GM23338 (cell line): ENCODE measurements around the gene ARG2. TPM values are rescaled to one million over a fixed set of nuclear protein-coding genes. Genes with fewer than 3 reads are reported as not detected.

ENCODE experiments used
- ATAC-seq: fragments of 200-7000 bp; cut with Tn5 transposase; 3 replicates; pipeline ENCODE4 v1.9.1; 2020
- DNase-seq: peaks from one replicate; pipeline ENCODE4 v3.0.0-alpha.2; 2015; ENCODE audit warnings: low spot score
- H2AFZ ChIP-seq: fragments of 200-600 bp; sonication (generic); 2 replicates; pipeline ENCODE4 v1.8.0; 2016; ENCODE audit warnings: antibody characterized with exemption, mild to moderate bottlenecking, moderate library complexity
- H3F3A ChIP-seq: fragments of 200-600 bp; sonication (generic); replicated peaks from 2 replicates; pipeline ENCODE4 v1.8.0; 2017; ENCODE audit warnings: antibody characterized with exemption, mixed run types, low read depth
- H3K27ac ChIP-seq: fragments of 200-600 bp; sonication (generic); 2 replicates; pipeline ENCODE4 v1.6.1; 2016; ENCODE audit warnings: low read depth
- H3K27me3 ChIP-seq: fragments of 200-600 bp; sonication (generic); 2 replicates; pipeline ENCODE4 v1.8.0; 2016; ENCODE audit warnings: mild to moderate bottlenecking, mixed run types, moderate library complexity; ENCODE audit not compliant: insufficient read depth
- H3K36me3 ChIP-seq: fragments of 200-600 bp; sonication (generic); 2 replicates; pipeline ENCODE4 v1.8.0; 2016; ENCODE audit warnings: mild to moderate bottlenecking; ENCODE audit not compliant: insufficient read depth
- H3K4me1 ChIP-seq: fragments of 200-600 bp; sonication (generic); 2 replicates; pipeline ENCODE4 v1.8.0; 2016; ENCODE audit warnings: mild to moderate bottlenecking, moderate library complexity; ENCODE audit not compliant: insufficient read depth
- H3K4me2 ChIP-seq: fragments of 200-600 bp; sonication (generic); 2 replicates; pipeline ENCODE4 v1.7.1; 2017; ENCODE audit warnings: mixed run types
- H3K4me3 ChIP-seq: fragments of 200-600 bp; sonication (generic); 2 replicates; pipeline ENCODE4 v1.6.1; 2016; ENCODE audit warnings: mixed run types
- H3K79me2 ChIP-seq: fragments of 200-600 bp; sonication (generic); replicated peaks from 2 replicates; pipeline ENCODE4 v1.8.0; 2017; ENCODE audit warnings: mild to moderate bottlenecking; ENCODE audit not compliant: insufficient read depth
- H3K9me2 ChIP-seq: fragments of 200-600 bp; sonication (generic); 2 replicates; pipeline ENCODE4 v1.8.0; 2017; ENCODE audit not compliant: insufficient read depth
- H4K20me1 ChIP-seq: fragments of 200-600 bp; sonication (generic); replicated peaks from 2 replicates; pipeline ENCODE4 v1.8.0; 2017; ENCODE audit warnings: mild to moderate bottlenecking; ENCODE audit not compliant: insufficient read depth
- H3K27ac Mint-ChIP-seq: 2 replicates; pipeline ENCODE4 v1.8.0; 2020; ENCODE audit warnings: inconsistent platforms, mild to moderate bottlenecking, moderate library complexity, mixed read lengths
- H3K27me3 Mint-ChIP-seq: 3 replicates; pipeline ENCODE4 v1.8.0; 2022; ENCODE audit warnings: low read depth, mild to moderate bottlenecking, moderate library complexity, mixed read lengths, inconsistent platforms; ENCODE audit not compliant: insufficient read depth, poor library complexity
- H3K36me3 Mint-ChIP-seq: 3 replicates; pipeline ENCODE4 v1.8.0; 2021; ENCODE audit warnings: low read depth, mild to moderate bottlenecking, inconsistent platforms, moderate library complexity, mixed read lengths
- H3K4me1 Mint-ChIP-seq: 3 replicates; pipeline ENCODE4 v1.8.0; 2020; ENCODE audit warnings: mild to moderate bottlenecking, inconsistent platforms, mixed read lengths
- H3K4me3 Mint-ChIP-seq: 3 replicates; pipeline ENCODE4 v1.8.0; 2021; ENCODE audit warnings: moderate library complexity, mild to moderate bottlenecking, inconsistent platforms, mixed read lengths
- H3K9me3 Mint-ChIP-seq: 3 replicates; pipeline ENCODE4 v1.8.0; 2020; ENCODE audit warnings: moderate library complexity, mild to moderate bottlenecking, inconsistent platforms, mixed read lengths
- CREB1 ChIP-seq: fragments of 250-450 bp; sonication (Bioruptor Pico); IDR thresholded peaks from 2 replicates; pipeline ENCODE4 v1.5.0; 2020; ENCODE audit warnings: low read depth, mild to moderate bottlenecking, moderate library complexity
- ETS1 ChIP-seq: IDR thresholded peaks from 2 replicates; pipeline ENCODE4 v1.6.1; 2016; ENCODE audit warnings: antibody characterized with exemption
- EZH2phosphoT487 ChIP-seq: fragments of 200-600 bp; sonication (generic); IDR thresholded peaks from one replicate; pipeline ENCODE4 v1.8.1; 2018; ENCODE audit warnings: antibody characterized with exemption; ENCODE audit not compliant: unreplicated experiment
- NANOG ChIP-seq: IDR thresholded peaks from 2 replicates; pipeline ENCODE4 v1.6.1; 2016; ENCODE audit warnings: antibody characterized with exemption, borderline replicate concordance
- STAT1 ChIP-seq: IDR thresholded peaks from one replicate; pipeline ENCODE4 v1.6.1; 2016; ENCODE audit warnings: antibody characterized with exemption; ENCODE audit not compliant: unreplicated experiment
- ZNF114 ChIP-seq: fragments of 250-450 bp; sonication (Bioruptor Pico); IDR thresholded peaks from 2 replicates; pipeline ENCODE4 v1.5.0; 2020; ENCODE audit warnings: mild to moderate bottlenecking, moderate library complexity
- ZNF331 ChIP-seq: fragments of 250-450 bp; sonication (Bioruptor Pico); IDR thresholded peaks from 2 replicates; pipeline ENCODE4 v1.5.0; 2020; ENCODE audit warnings: low read depth, mild to moderate bottlenecking, moderate library complexity
- polyA plus RNA-seq: library from polyadenylated mRNA; unstranded; fragments of >200 nt; fragmentation: Nextera tagmentation; extraction: Ambion mirVana; gene quantifications from 2 replicates; pipeline ENCODE4 v1.2.1, GENCODE V29; 2016
- total RNA-seq: library from RNA; depleted of rRNA; stranded (reverse); fragments of >200 nt; shearing (Covaris generic); gene quantifications from 2 replicates; pipeline ENCODE4 v1.2.3, GENCODE V29; 2014
- TF ChIP-seq, protein P1 (sequence below): IDR thresholded peaks from one replicate; pipeline ENCODE4 v1.6.1; 2018; ENCODE audit warnings: antibody characterized with exemption; ENCODE audit not compliant: unreplicated experiment
- TF ChIP-seq, protein P2 (sequence below), 2 experiments: fragments of 200-600 bp in 1 of 2; sonication (generic) in 1 of 2; conservative IDR thresholded peaks; 2 replicates each; pipeline versions ENCODE4 v1.5.1 to v1.6.1; 2016 to 2017; ENCODE audit warnings: antibody characterized with exemption in 2 of 2, low read depth in 2 of 2, mild to moderate bottlenecking in 2 of 2, moderate library complexity in 1 of 2
- TF ChIP-seq, protein P3 (sequence below): fragments of 250-450 bp; sonication (Bioruptor Pico); IDR thresholded peaks from 2 replicates; pipeline ENCODE4 v1.5.0; 2020; ENCODE audit warnings: mild to moderate bottlenecking, moderate library complexity

The ARG2 gene
- total and polyA plus RNA-seq, 2 experiments from 2014 or later, result 42.7 to 69.4 TPM

DNA sequence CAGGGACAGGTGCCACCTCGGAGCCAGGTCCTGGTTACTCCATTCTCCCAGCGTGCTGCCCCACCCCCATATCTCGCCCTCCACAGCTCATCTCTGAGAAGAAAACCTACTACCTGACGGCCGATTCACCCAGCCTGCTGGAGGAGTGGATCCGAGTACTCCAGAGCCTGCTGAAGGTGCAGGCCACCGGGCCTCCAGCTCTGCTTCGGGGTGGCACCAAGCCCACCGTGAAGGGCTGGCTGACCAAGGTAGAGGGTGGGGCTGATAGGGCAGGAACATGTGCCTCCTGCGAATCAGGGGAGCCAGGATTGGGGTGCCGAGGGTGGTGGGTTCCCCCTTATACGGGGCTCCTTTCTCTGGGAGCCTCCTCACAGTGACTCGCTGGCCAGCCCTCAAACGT is 45.6 kb upstream of the ARG2 start:
- no peak overlapping the region for H3K4me3 Mint-ChIP-seq
- H3K27me3 ChIP-seq, result no peaks in the 10 kb centered on the region
- no peaks in the 10 kb centered on the region for H3K36me3 ChIP-seq
- no peak overlapping the region for H3K4me2 ChIP-seq
- no peaks in the 10 kb centered on the region for H3K9me3 Mint-ChIP-seq
- H3K4me1 ChIP-seq, result no peaks in the 10 kb centered on the region
- H3K27ac ChIP-seq, result no peak overlapping the region
- H3K27me3 Mint-ChIP-seq, result peaks cover 3% of the 10 kb centered on the region
- no peaks in the 10 kb centered on the region for H3F3A ChIP-seq
- TF ChIP-seq EZH2phosphoT487 (no peak), ZNF331 (no peak), ZNF114 (no peak), NANOG (no peak), CREB1 (no peak), ETS1 (no peak), STAT1 (no peak)
- TF ChIP-seq, protein P1, sequence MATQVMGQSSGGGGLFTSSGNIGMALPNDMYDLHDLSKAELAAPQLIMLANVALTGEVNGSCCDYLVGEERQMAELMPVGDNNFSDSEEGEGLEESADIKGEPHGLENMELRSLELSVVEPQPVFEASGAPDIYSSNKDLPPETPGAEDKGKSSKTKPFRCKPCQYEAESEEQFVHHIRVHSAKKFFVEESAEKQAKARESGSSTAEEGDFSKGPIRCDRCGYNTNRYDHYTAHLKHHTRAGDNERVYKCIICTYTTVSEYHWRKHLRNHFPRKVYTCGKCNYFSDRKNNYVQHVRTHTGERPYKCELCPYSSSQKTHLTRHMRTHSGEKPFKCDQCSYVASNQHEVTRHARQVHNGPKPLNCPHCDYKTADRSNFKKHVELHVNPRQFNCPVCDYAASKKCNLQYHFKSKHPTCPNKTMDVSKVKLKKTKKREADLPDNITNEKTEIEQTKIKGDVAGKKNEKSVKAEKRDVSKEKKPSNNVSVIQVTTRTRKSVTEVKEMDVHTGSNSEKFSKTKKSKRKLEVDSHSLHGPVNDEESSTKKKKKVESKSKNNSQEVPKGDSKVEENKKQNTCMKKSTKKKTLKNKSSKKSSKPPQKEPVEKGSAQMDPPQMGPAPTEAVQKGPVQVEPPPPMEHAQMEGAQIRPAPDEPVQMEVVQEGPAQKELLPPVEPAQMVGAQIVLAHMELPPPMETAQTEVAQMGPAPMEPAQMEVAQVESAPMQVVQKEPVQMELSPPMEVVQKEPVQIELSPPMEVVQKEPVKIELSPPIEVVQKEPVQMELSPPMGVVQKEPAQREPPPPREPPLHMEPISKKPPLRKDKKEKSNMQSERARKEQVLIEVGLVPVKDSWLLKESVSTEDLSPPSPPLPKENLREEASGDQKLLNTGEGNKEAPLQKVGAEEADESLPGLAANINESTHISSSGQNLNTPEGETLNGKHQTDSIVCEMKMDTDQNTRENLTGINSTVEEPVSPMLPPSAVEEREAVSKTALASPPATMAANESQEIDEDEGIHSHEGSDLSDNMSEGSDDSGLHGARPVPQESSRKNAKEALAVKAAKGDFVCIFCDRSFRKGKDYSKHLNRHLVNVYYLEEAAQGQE, result no peak
- TF ChIP-seq, protein P2, sequence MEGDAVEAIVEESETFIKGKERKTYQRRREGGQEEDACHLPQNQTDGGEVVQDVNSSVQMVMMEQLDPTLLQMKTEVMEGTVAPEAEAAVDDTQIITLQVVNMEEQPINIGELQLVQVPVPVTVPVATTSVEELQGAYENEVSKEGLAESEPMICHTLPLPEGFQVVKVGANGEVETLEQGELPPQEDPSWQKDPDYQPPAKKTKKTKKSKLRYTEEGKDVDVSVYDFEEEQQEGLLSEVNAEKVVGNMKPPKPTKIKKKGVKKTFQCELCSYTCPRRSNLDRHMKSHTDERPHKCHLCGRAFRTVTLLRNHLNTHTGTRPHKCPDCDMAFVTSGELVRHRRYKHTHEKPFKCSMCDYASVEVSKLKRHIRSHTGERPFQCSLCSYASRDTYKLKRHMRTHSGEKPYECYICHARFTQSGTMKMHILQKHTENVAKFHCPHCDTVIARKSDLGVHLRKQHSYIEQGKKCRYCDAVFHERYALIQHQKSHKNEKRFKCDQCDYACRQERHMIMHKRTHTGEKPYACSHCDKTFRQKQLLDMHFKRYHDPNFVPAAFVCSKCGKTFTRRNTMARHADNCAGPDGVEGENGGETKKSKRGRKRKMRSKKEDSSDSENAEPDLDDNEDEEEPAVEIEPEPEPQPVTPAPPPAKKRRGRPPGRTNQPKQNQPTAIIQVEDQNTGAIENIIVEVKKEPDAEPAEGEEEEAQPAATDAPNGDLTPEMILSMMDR (conservative IDR thresholded peaks at IDR 0.05; ENCODE audit: low read depth in 2 of 2), result no peak
- TF ChIP-seq, protein P3, sequence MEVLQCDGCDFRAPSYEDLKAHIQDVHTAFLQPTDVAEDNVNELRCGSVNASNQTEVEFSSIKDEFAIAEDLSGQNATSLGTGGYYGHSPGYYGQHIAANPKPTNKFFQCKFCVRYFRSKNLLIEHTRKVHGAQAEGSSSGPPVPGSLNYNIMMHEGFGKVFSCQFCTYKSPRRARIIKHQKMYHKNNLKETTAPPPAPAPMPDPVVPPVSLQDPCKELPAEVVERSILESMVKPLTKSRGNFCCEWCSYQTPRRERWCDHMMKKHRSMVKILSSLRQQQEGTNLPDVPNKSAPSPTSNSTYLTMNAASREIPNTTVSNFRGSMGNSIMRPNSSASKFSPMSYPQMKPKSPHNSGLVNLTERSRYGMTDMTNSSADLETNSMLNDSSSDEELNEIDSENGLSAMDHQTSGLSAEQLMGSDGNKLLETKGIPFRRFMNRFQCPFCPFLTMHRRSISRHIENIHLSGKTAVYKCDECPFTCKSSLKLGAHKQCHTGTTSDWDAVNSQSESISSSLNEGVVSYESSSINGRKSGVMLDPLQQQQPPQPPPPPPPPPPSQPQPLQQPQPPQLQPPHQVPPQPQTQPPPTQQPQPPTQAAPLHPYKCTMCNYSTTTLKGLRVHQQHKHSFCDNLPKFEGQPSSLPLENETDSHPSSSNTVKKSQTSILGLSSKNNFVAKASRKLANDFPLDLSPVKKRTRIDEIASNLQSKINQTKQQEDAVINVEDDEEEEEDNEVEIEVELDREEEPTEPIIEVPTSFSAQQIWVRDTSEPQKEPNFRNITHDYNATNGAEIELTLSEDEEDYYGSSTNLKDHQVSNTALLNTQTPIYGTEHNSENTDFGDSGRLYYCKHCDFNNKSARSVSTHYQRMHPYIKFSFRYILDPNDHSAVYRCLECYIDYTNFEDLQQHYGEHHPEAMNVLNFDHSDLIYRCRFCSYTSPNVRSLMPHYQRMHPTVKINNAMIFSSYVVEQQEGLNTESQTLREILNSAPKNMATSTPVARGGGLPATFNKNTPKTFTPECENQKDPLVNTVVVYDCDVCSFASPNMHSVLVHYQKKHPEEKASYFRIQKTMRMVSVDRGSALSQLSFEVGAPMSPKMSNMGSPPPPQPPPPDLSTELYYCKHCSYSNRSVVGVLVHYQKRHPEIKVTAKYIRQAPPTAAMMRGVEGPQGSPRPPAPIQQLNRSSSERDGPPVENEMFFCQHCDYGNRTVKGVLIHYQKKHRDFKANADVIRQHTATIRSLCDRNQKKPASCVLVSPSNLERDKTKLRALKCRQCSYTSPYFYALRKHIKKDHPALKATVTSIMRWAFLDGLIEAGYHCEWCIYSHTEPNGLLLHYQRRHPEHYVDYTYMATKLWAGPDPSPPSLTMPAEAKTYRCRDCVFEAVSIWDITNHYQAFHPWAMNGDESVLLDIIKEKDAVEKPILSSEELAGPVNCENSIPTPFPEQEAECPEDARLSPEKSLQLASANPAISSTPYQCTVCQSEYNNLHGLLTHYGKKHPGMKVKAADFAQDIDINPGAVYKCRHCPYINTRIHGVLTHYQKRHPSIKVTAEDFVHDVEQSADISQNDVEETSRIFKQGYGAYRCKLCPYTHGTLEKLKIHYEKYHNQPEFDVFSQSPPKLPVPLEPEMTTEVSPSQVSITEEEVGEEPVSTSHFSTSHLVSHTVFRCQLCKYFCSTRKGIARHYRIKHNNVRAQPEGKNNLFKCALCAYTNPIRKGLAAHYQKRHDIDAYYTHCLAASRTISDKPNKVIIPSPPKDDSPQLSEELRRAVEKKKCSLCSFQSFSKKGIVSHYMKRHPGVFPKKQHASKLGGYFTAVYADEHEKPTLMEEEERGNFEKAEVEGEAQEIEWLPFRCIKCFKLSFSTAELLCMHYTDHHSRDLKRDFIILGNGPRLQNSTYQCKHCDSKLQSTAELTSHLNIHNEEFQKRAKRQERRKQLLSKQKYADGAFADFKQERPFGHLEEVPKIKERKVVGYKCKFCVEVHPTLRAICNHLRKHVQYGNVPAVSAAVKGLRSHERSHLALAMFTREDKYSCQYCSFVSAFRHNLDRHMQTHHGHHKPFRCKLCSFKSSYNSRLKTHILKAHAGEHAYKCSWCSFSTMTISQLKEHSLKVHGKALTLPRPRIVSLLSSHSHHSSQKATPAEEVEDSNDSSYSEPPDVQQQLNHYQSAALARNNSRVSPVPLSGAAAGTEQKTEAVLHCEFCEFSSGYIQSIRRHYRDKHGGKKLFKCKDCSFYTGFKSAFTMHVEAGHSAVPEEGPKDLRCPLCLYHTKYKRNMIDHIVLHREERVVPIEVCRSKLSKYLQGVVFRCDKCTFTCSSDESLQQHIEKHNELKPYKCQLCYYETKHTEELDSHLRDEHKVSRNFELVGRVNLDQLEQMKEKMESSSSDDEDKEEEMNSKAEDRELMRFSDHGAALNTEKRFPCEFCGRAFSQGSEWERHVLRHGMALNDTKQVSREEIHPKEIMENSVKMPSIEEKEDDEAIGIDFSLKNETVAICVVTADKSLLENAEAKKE (CRISPR knock-in tag), result no peak
- H3K9me2 ChIP-seq, result no peaks in the 10 kb centered on the region
- H4K20me1 ChIP-seq, result no peaks in the 10 kb centered on the region; the same call in 1 of the 2 replicates
- DNase-seq, result no peak
- H3K4me1 Mint-ChIP-seq, result peaks cover 8% of the 10 kb centered on the region
- no peak overlapping the region for H2AFZ ChIP-seq
- peaks cover 25% of the 10 kb centered on the region for H3K36me3 Mint-ChIP-seq
- no peak overlapping the region for H3K4me3 ChIP-seq
- ATAC-seq, result no peak
- H3K79me2 ChIP-seq, result no peaks in the 10 kb centered on the region
- no peak overlapping the region for H3K27ac Mint-ChIP-seq
